ENCODE data around the gene MYZAP. TPM values are rescaled to one million over a fixed set of nuclear protein-coding genes. Genes with fewer than 3 reads are reported as not detected.

The MYZAP gene
- total and polyA plus RNA-seq, 2 of the 8 experiments (the other 6 are each of a cell fraction or from before 2014, with no cell fraction given), result 0.41 to 0.65 TPM

GRCh38 chr15:57728436-57728835, 136.7 kb downstream of the MYZAP start:
- FAIRE-seq, result no peak
- WGBS, 2 experiments (ENCODE audit: extremely low coverage in 1 of 2, insufficient coverage in 1 of 2, insufficient read length in 1 of 2, insufficient replicate concordance in 2 of 2, low coverage in 1 of 2, low lambda C conversion rate in 2 of 2, missing lambda C conversion rate in 1 of 2), result 94% methylated on average over 8 of the region's 8 CpGs; no CpG with 5 or more reads in 1 of the 2 experiments
- TF ChIP-seq SIX5 (IDR thresholded peaks at IDR 0.05; ENCODE audit: low read depth, low read length) (no peak), BACH1 (IDR thresholded peaks at IDR 0.05; ENCODE audit: low read length) (no peak), HDAC6 (IDR thresholded peaks at IDR 0.05; ENCODE audit: low read depth, low read length) (no peak), EGR1 (IDR thresholded peaks at IDR 0.05; ENCODE audit: borderline replicate concordance, low read depth, low read length) (no peak), RAD21 (IDR thresholded peaks at IDR 0.05 in 1 of 2, conservative IDR thresholded peaks at IDR 0.05 in 1 of 2; ENCODE audit: low read depth in 2 of 2, low read length in 2 of 2) (no peak), CHD2 (IDR thresholded peaks at IDR 0.05; ENCODE audit: low read length) (no peak), ZNF274 (IDR thresholded peaks at IDR 0.05; ENCODE audit: borderline replicate concordance, extremely low read depth, low read length) (no peak), CBX5 (IDR thresholded peaks at IDR 0.05; ENCODE audit: low read depth, low read length) (no peak), CREB1 (IDR thresholded peaks at IDR 0.05) (no peak), POLR2A (IDR thresholded peaks at IDR 0.05; ENCODE audit: control extremely low read depth in 1 of 2, low read depth in 2 of 2, low read length in 2 of 2) (no peak), CEBPB (IDR thresholded peaks at IDR 0.05; ENCODE audit: low read depth, low read length) (no peak), BCL11A (IDR thresholded peaks at IDR 0.05; ENCODE audit: low read depth in 2 of 2, low read length in 2 of 2) (no peak), CHD1 (IDR thresholded peaks at IDR 0.05; ENCODE audit: low read depth, low read length) (no peak), KDM5A (IDR thresholded peaks at IDR 0.05; ENCODE audit: low read length) (no peak), SRF (IDR thresholded peaks at IDR 0.05; ENCODE audit: low read depth, low read length) (no peak), YY1 (IDR thresholded peaks at IDR 0.05; ENCODE audit: low read depth, low read length) (no peak)

More at GRCh38 chr15:57728436-57728835, 136.7 kb downstream of the MYZAP start:
- Histone ChIP-seq H3K36me3 (ENCODE audit: control insufficient read depth in 2 of 4, insufficient read depth in 4 of 4, low read length in 3 of 4) (no peaks in the 10 kb centered on the region), H3K79me2 (ENCODE audit: control insufficient read depth in 1 of 2, insufficient read depth in 2 of 2, low read length in 2 of 2) (no peaks in the 10 kb centered on the region), H2BK20ac (ENCODE audit: low read length) (no peak overlapping the region), H3K18ac (ENCODE audit: extremely low read depth, low read length) (no peak overlapping the region), H2BK120ac (replicated peaks; ENCODE audit: low read depth, low read length) (no peak overlapping the region), H2BK12ac (ENCODE audit: low read depth, low read length) (no peak overlapping the region), H2BK15ac (ENCODE audit: low read length) (no peak overlapping the region), H3K4ac (replicated peaks; ENCODE audit: insufficient read length, low read depth, low read length) (no peak overlapping the region), H4K5ac (ENCODE audit: insufficient read length, low read depth, low read length) (no peak overlapping the region), H3K4me3 (ENCODE audit: extremely low read depth in 1 of 4, insufficient read depth in 2 of 4, low read depth in 3 of 4, low read length in 4 of 4) (no peak overlapping the region), H3K79me1 (ENCODE audit: low read depth, low read length) (no peaks in the 10 kb centered on the region), H3K4me1 (replicated peaks in 1 of 4; ENCODE audit: control insufficient read depth in 3 of 4, insufficient read depth in 4 of 4, low read length in 3 of 4) (peaks cover 0 to 6% (median 0%) of the 10 kb centered on the region in 4 experiments; a peak in 1 of 7 replicates), H3K27me3 (replicated peaks in 1 of 4; ENCODE audit: control insufficient read depth in 3 of 4, extremely low read depth in 1 of 4, insufficient read depth in 3 of 4, low read length in 3 of 4) (no peaks in the 10 kb centered on the region), H3K4me2 (ENCODE audit: insufficient read depth in 1 of 2, low read depth in 2 of 2, low read length in 2 of 2) (no peak overlapping the region), H3K23me2 (ENCODE audit: low read depth, low read length) (peaks cover 2% of the 10 kb centered on the region; the same call in 1 of the 2 replicates), H4K91ac (replicated peaks; ENCODE audit: insufficient read length, low read length) (no peak overlapping the region), H3K23ac (ENCODE audit: insufficient read length) (no peak overlapping the region), H3K9me3 (ENCODE audit: insufficient read depth in 2 of 2, low read depth in 1 of 2, low read length in 1 of 2) (no peaks in the 10 kb centered on the region), H3K14ac (ENCODE audit: insufficient read length) (no peak overlapping the region), H2AK5ac (ENCODE audit: low read depth, low read length) (no peak overlapping the region), H2AFZ (ENCODE audit: low read length) (no peak overlapping the region), H3K56ac (replicated peaks; ENCODE audit: insufficient read length, low read depth, low read length) (no peak overlapping the region), H2BK5ac (ENCODE audit: low read depth, low read length) (no peak overlapping the region), H3K9ac (replicated peaks in 1 of 4; ENCODE audit: extremely low read depth in 1 of 4, low read depth in 3 of 4, low read length in 3 of 4) (no peak overlapping the region), H3K27ac (ENCODE audit: low read depth, low read length) (no peak overlapping the region), H4K20me1 (replicated peaks in 1 of 2; ENCODE audit: control insufficient read depth in 1 of 2, insufficient read depth in 2 of 2, low read length in 2 of 2) (no peaks in the 10 kb centered on the region), H4K8ac (ENCODE audit: extremely low read depth, insufficient read depth, low read length) (no peak overlapping the region)
- DNase-seq (ENCODE audit: low read depth in 1 of 2, low spot score in 2 of 2), result no peak
- CTCF ChIA-PET (ENCODE audit: partially characterized antibody), result interaction anchor here (1.1 to 27.9 kb wide), 4 partner anchors 18 to 344 kb away, joined by 3 to 530 read pairs (median 84); no protein-coding TSS in a partner anchor
- POLR2A ChIA-PET (ENCODE audit: partially characterized antibody), result no interaction called here

Measured in H1 (cell line).